PC-3 (cell line): ENCODE measurements around the gene PLCXD1. TPM values are rescaled to one million over a fixed set of nuclear protein-coding genes. Genes with fewer than 3 reads are reported as not detected.

Experiments used
- ATAC-seq: fragments of 200-7000 bp; cut with Tn5 transposase; 2 replicates; pipeline ENCODE4 v1.9.1; 2020; ENCODE audit warnings: mild to moderate bottlenecking, moderate library complexity
- BruUV-seq: library from RNA; stranded (reverse); fragments of 400-500 nt; replicated peaks from 2 replicates; lab custom pipeline; 2021; lab: Mats Ljungman, UMichigan
- CTCF ChIA-PET: fragments of 300-600 bp; sonication (Branson Sonifier 250); formaldehyde crosslinking; loops from one replicate; lab custom pipeline; 2022; ENCODE audit warnings: antibody characterized with exemption; lab: Charles Lee
- POLR2A ChIA-PET: fragments of 300-600 bp; sonication (Branson Sonifier 250); formaldehyde crosslinking; loops from one replicate; lab custom pipeline; 2022; ENCODE audit warnings: antibody characterized with exemption; ENCODE audit not compliant: unreplicated experiment; lab: Charles Lee
- DNase-seq: peaks from one replicate; pipeline ENCODE4 v3.0.0-alpha.2; 2015
- H2AFZ ChIP-seq: fragments of 300-600 bp; sonication (generic); 2 replicates; pipeline ENCODE4 v1.6.0; 2016; ENCODE audit warnings: antibody characterized with exemption, low read length
- H3F3A ChIP-seq: fragments of 300-600 bp; sonication (generic); one replicate; pipeline ENCODE4 v1.6.0; 2017; ENCODE audit warnings: antibody characterized with exemption, low read length, control low read depth, mild to moderate bottlenecking; ENCODE audit not compliant: unreplicated experiment
- H3K27ac ChIP-seq: fragments of 300-600 bp; sonication (generic); 2 replicates; pipeline ENCODE4 v1.5.1; 2016; ENCODE audit warnings: mild to moderate bottlenecking, low read length
- H3K27me3 ChIP-seq: fragments of 300-600 bp; sonication (generic); 2 replicates; pipeline ENCODE4 v1.6.1; 2016; ENCODE audit warnings: low read length, mixed read lengths
- H3K36me3 ChIP-seq: fragments of 300-600 bp; sonication (generic); 2 replicates; pipeline ENCODE4 v1.6.1; 2016; ENCODE audit warnings: low read depth, mixed run types, low read length, mixed read lengths
- H3K4me1 ChIP-seq: fragments of 300-600 bp; sonication (generic); 2 replicates; pipeline ENCODE4 v1.5.1; 2016; ENCODE audit warnings: low read length; ENCODE audit not compliant: insufficient read depth
- H3K4me2 ChIP-seq: fragments of 300-600 bp; sonication (generic); 2 replicates; pipeline ENCODE4 v1.6.0; 2016; ENCODE audit warnings: low read length
- H3K4me3 ChIP-seq: fragments of 300-600 bp; sonication (generic); 2 replicates; pipeline ENCODE4 v1.5.1; 2016; ENCODE audit warnings: mild to moderate bottlenecking, low read length, mixed read lengths
- H3K79me2 ChIP-seq: fragments of 300-600 bp; sonication (generic); 2 replicates; pipeline ENCODE4 v1.6.1; 2017; ENCODE audit warnings: low read length, mixed read lengths
- H3K9ac ChIP-seq: fragments of 300-600 bp; sonication (generic); 2 replicates; pipeline ENCODE4 v1.6.0; 2016; ENCODE audit warnings: mild to moderate bottlenecking, low read length
- H3K9me2 ChIP-seq: fragments of 300-600 bp; sonication (generic); replicated peaks from 2 replicates; pipeline ENCODE4 v1.6.1; 2016; ENCODE audit warnings: mixed run types, low read length, mixed read lengths
- H3K9me3 ChIP-seq: fragments of 300-600 bp; sonication (generic); 2 replicates; pipeline ENCODE4 v1.6.1; 2016; ENCODE audit warnings: low read length, mixed read lengths
- H4K20me1 ChIP-seq: fragments of 300-600 bp; sonication (generic); 2 replicates; pipeline ENCODE4 v1.6.1; 2016; ENCODE audit warnings: low read length, mixed read lengths
- CTCF ChIP-seq: fragments of 300-600 bp; sonication (generic); conservative IDR thresholded peaks from 2 replicates; pipeline ENCODE4 v1.5.1; 2017; ENCODE audit warnings: antibody characterized with exemption, low read depth, mild to moderate bottlenecking, low read length
- EZH2 ChIP-seq: fragments of 300-600 bp; sonication (generic); IDR thresholded peaks from one replicate; pipeline ENCODE4 v1.6.1; 2017; ENCODE audit warnings: antibody characterized with exemption, mild to moderate bottlenecking, low read length; ENCODE audit not compliant: unreplicated experiment
- EZH2phosphoT487 ChIP-seq: fragments of 300-600 bp; sonication (generic); IDR thresholded peaks from 2 replicates; pipeline ENCODE4 v1.6.1; 2018; ENCODE audit warnings: mild to moderate bottlenecking, antibody characterized with exemption, low read length, borderline replicate concordance
- intact Hi-C: fragments of 100-400 bp; cut with micrococcal nuclease; formaldehyde crosslinking; loops from 2 replicates; pipeline ENCODE4 v1.9.0; 2023
- total RNA-seq: library from RNA; depleted of rRNA; stranded (reverse); fragments of >200 nt; gene quantifications from 2 replicates; pipeline ENCODE4 v1.2.3, GENCODE V29; 2014

Gene PLCXD1
- total RNA-seq, 1 experiment from 2014 or later = 25.7 TPM

- no peaks in the 10 kb centered on the region for H4K20me1 ChIP-seq
- no peak overlapping the region for H3K27ac ChIP-seq
- no peaks in the 10 kb centered on the region for H3K79me2 ChIP-seq
- H3K27me3 ChIP-seq = no peaks in the 10 kb centered on the region
- H3K9me2 ChIP-seq = no peaks in the 10 kb centered on the region
- CTCF ChIA-PET = no interaction called here
- no TSS peak for BruUV-seq
- ATAC-seq = no peak
- H3K4me3 ChIP-seq = no peak overlapping the region
- no peak for TF ChIP-seq EZH2
- TF ChIP-seq CTCF = no peak
- no peak for TF ChIP-seq EZH2phosphoT487
- no peaks in the 10 kb centered on the region for H3K9me3 ChIP-seq
- H3K9ac ChIP-seq = no peak overlapping the region
- DNase-seq = no peak
- no peak overlapping the region for H2AFZ ChIP-seq
- POLR2A ChIA-PET = no interaction called here
- no peak overlapping the region for H3K4me2 ChIP-seq
- intact Hi-C loops = no loop called here
- no peaks in the 10 kb centered on the region for H3K4me1 ChIP-seq
- no peaks in the 10 kb centered on the region for H3F3A ChIP-seq
- H3K36me3 ChIP-seq = peaks cover 12% of the 10 kb centered on the region
Measured at GRCh38 chrX:287670-288069, 6.5 kb downstream of the PLCXD1 start.

- Histone ChIP-seq H3K4me2 (no peak overlapping the region), H3K27ac (no peak overlapping the region), H3K9ac (no peak overlapping the region), H3K9me3 (no peaks in the 10 kb centered on the region), H4K20me1 (no peaks in the 10 kb centered on the region), H3K79me2 (no peaks in the 10 kb centered on the region), H3K9me2 (no peaks in the 10 kb centered on the region), H3K4me3 (no peak overlapping the region), H3K4me1 (no peaks in the 10 kb centered on the region), H2AFZ (no peak overlapping the region), H3K36me3 (peaks cover 15% of the 10 kb centered on the region), H3F3A (no peaks in the 10 kb centered on the region), H3K27me3 (no peaks in the 10 kb centered on the region)
- ATAC-seq (no peak), DNase-seq (no peak)
- ChIA-PET CTCF (no interaction called here), POLR2A (no interaction called here)
- TF ChIP-seq EZH2 (no peak), EZH2phosphoT487 (no peak), CTCF (no peak)
- intact Hi-C loops = no loop called here
- no TSS peak for BruUV-seq
Measured at GRCh38 chrX:288561-288991, 7.4 kb downstream of the PLCXD1 start.

- DNase-seq = no peak
- Histone ChIP-seq H3K9ac (no peak overlapping the region), H3F3A (no peaks in the 10 kb centered on the region), H3K4me1 (no peaks in the 10 kb centered on the region), H3K4me3 (no peak overlapping the region), H3K27me3 (no peaks in the 10 kb centered on the region), H3K27ac (no peak overlapping the region), H3K9me2 (no peaks in the 10 kb centered on the region), H3K4me2 (no peak overlapping the region), H3K9me3 (no peaks in the 10 kb centered on the region), H3K79me2 (no peaks in the 10 kb centered on the region), H2AFZ (no peak overlapping the region), H3K36me3 (peaks cover 7% of the 10 kb centered on the region), H4K20me1 (no peaks in the 10 kb centered on the region)
- ChIA-PET POLR2A (no interaction called here), CTCF (no interaction called here)
- intact Hi-C loops = no loop called here
- no peak for TF ChIP-seq EZH2
- no peak for TF ChIP-seq EZH2phosphoT487
- TF ChIP-seq CTCF = no peak
- BruUV-seq = no TSS peak
- ATAC-seq = no peak
Measured at GRCh38 chrX:290476-291166, 9.4 kb downstream of the PLCXD1 start.
